Lung microvascular endothelial cell (primary cell): ENCODE results near the gene GOLM1. TPM values are rescaled to one million over a fixed set of nuclear protein-coding genes. Genes with fewer than 3 reads are reported as not detected.

Experiments
- DNase-seq, 2 donors: peaks; one replicate each; pipeline versions ENCODE4 v3.0.0 to v3.0.0-alpha.2; 2010; ENCODE audit warnings: low read depth in 2 of 2
- total RNA-seq: library from RNA; depleted of rRNA; stranded (reverse); fragments of >200 nt; gene quantifications from 2 replicates; pipeline ENCODE4 v1.2.1, GENCODE V29; 2014

GOLM1 gene
- total RNA-seq, 1 donor from 2014 or later = 15.9 TPM

- no peak for DNase-seq
Observed at GRCh38 chr9:86046071-86046636, 53.2 kb downstream of the GOLM1 start.

DNA sequence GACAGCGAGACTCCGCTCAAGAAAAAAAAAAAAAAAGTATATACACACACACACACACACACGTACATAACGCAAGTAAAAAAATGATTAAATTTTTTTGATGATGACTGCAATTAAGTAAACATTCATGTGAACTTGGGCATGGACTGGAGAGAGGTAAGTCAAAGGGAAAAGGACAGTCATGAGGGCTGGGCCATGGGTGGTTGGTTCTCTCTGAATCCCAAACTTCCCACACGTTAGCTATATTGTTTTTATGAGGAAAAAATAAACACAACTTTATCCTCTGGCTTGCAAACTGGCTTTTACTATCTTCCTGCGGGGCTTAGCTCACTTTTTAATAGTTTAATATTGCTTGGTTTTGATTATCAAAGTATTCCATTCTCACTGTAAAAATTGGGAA lies 53.7 kb downstream of the GOLM1 start:
- no peak for DNase-seq

GRCh38 chr9:86043999-86044398 lies 55.4 kb downstream of the GOLM1 start:
- no peak for DNase-seq

- DNase-seq = no peak
Observed at GRCh38 chr9:86043586-86043985, 55.8 kb downstream of the GOLM1 start.

- DNase-seq = no peak
Observed at GRCh38 chr9:86042199-86042978, 57.0 kb downstream of the GOLM1 start.

DNA sequence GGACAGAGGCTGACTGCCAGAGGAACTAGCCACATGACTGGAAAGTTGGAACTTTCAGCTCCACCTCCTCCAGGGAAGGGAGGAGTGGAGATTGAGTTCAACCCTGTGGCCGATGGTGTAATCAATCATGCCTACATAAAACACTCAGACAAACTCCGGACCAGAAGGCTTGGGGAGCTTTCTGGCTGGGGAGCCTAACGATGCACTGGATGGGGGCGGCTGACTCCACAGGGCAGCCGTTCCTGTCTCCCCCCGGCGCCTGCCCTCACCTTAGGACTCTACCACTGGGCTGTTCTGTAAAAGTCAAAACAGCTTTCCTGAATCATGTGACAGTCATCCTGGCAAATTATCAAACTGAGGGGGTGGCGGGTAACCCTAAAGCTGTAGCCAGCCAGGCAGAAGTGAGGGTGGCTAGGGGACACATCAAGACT lies 58.0 kb downstream of the GOLM1 start:
- peak; percentile 20 to 23 for DNase-seq

- no peak for DNase-seq
Observed at GRCh38 chr9:86040861-86041155, 58.5 kb downstream of the GOLM1 start.

GRCh38 chr9:86039991-86040860 lies 59.1 kb downstream of the GOLM1 start:
- no peak for DNase-seq

DNA sequence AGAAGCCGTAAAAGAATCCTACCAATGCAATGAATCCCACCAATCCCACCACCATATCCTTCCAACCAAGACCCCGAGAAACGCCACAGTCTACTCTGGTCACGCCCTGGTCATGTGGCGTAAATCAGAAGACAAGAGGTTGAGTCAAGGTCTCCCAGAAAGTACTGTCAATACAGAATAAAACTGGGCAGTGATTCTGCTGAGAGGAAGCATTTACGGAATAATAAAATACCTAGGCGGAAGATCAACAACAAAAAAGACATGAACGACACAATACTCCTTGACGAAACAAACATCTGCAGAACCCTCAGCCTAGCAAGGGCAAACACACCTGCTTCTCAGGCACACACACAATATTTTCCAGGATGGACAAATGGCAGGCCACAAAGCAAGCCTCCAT lies 62.8 kb downstream of the GOLM1 start:
- no peak for DNase-seq

- no peak for DNase-seq
Observed at GRCh38 chr9:86035827-86036440, 63.4 kb downstream of the GOLM1 start.

GRCh38 chr9:86034863-86035734 lies 64.3 kb downstream of the GOLM1 start:
- peak; percentile 61 to 71 for DNase-seq

DNA sequence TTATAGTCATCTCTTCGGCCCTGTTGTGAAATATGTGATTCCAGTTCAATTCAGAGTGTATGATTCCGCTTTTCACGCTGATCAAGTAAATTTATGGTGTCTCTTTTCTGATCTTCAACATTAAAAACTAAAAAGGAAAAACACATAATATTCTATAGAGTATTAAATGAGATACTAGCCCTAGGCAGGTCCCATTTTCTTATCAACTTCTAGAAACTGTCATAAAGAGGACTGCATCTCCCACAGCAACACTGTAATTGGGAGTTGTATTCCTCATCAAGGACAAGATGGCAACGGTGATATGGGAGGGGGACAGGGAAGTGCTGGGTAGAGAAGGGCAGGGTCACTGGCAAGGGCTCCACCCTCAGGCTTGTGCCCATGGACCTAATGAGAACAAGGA lies 71.6 kb downstream of the GOLM1 start:
- DNase-seq = no peak

DNA sequence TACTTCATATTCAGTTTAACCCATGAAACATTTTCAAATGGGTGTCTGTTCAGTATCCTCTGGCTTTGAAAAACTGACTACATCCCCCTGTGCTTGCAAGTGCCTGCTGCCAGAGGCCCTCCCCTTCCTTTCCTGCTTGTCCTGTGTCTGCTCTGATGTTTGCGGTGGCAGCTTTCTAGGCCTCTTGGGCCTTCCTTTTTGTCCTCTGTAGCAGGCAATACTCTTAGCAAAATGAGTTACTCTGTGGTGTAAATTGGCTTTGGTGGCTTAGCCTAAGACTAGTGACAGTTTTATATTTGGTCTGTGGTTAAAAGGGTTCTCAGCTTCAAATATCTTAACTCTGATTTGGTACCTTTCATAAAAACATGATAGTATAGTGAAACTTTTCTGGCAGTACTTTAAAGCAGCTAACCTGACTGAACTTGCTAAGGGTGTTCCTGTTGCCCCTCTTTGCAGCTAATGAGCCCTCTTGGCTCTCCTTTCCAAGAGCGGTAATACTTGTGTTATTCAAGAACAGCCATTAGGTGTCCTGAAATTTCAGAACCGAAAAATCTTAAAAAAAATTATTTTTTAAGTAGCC lies 76.6 kb downstream of the GOLM1 start:
- peak; percentile 36 to 45 for DNase-seq

GRCh38 chr9:86021166-86021565 lies 78.2 kb downstream of the GOLM1 start:
- no peak for DNase-seq

- no peak for DNase-seq
Observed at GRCh38 chr9:86020731-86021130, 78.6 kb downstream of the GOLM1 start.

DNA sequence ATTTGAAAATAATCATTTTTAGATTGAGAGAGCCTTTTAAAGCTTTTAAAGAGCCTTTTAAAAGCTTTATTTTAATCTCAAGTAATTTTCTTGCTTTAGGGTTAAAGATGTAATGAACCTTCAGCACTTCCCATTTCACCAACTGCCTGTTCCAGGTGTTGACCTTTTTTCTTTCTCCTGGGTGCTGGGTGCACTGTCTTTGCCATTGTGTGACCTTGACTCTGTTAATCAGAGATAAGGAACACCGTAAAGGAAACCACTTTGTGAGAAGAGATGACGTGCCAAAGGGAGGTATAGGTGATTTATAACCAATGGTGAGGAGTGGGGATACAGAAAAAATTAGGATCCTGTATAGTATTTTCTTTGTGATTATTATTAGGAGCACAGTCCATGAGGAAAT lies 90.2 kb downstream of the GOLM1 start:
- no peak for DNase-seq

DNA sequence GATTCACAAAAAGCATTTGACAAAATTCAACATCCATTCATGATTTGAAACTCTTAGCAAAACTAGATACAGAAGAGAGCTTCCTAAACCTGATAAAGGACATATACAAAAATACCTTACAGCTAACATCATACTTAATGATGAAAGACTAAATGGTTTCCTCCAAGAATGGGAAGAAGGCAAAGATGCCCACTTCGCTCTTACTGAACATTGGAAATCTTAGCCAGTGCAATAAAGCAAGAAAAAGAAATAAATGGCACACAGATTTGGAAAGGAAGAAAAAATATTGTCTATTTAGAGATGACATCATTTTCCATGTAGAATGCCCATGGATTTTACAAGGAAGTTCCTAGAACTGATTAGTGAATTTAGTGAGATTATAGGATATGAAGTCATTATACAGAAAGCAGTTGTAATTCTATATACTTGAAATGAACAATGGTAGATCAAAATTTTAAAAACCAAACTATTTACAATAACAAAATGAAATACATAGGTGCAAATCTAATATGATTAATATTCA lies 94.0 kb downstream of the GOLM1 start:
- no peak for DNase-seq

- DNase-seq = no peak
Observed at GRCh38 chr9:85995599-85995998, 103.8 kb downstream of the GOLM1 start.

- no peak for DNase-seq
Observed at GRCh38 chr9:85995097-85995496, 104.3 kb downstream of the GOLM1 start.

DNA sequence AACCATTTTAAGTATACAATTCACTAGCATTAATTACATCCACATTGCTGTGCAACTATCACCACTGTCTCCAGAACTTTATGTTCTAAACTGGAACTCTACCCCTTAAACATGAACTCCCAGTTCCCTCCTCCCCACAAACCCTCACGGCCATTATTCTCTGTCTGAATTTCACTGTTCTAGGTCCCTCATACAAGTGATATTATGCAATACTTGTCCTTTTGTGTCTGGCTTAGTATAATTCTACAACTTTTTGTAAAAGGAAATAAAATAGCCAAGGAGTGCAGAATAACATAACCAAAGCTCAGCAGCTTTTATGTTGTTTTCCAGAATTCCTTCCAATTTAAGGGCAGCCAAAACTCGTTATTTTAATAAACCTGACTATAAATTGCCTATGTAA lies 105.2 kb downstream of the GOLM1 start:
- no peak for DNase-seq

- DNase-seq = no peak
Observed at GRCh38 chr9:85987236-85987635, 112.1 kb downstream of the GOLM1 start.
